B cell (primary cell): Measurements from ENCODE around the gene WIPF1. TPM values are rescaled to one million over a fixed set of nuclear protein-coding genes. Genes with fewer than 3 reads are reported as not detected.

Experiments used
- ATAC-seq: fragments of 200-7000 bp; cut with Tn5 transposase; one replicate; pipeline ENCODE4 v1.10.0; 2021; ENCODE audit warnings: low read depth, mild to moderate bottlenecking, moderate number of reproducible peaks, moderate library complexity
- CTCF ChIA-PET: fragments of 350-600 bp; sonication (Branson Sonifier 250); formaldehyde crosslinking; loops from one replicate; lab custom pipeline; 2021; ENCODE audit warnings: antibody characterized with exemption, inconsistent platforms; lab: Charles Lee
- POLR2A ChIA-PET: fragments of 350-600 bp; sonication (Branson Sonifier 250); formaldehyde crosslinking; loops from one replicate; lab custom pipeline; 2021; ENCODE audit warnings: antibody characterized with exemption; lab: Charles Lee
- DNase-seq: peaks from one replicate; pipeline ENCODE4 v3.0.0; 2013
- H2AFZ ChIP-seq: 2 replicates; pipeline ENCODE4 v1.6.1; 2012; ENCODE audit warnings: mild to moderate bottlenecking, low read depth, low read length; ENCODE audit not compliant: insufficient read depth, poor library complexity, severe bottlenecking
- H3K27ac ChIP-seq, 2 donors: 1 replicate in 1 of 2; 2 replicates in 1 of 2; pipeline ENCODE4 v1.5.1; 2012 to 2013; ENCODE audit warnings: low read length in 2 of 2, mild to moderate bottlenecking in 2 of 2, moderate library complexity in 1 of 2
- H3K27me3 ChIP-seq, 4 experiments: fragments of 200-600 bp in 1 of 4; sonication (generic) in 1 of 4; replicated peaks in 1 of 4; 1 replicate in 2 of 4; 2 replicates in 2 of 4; pipeline versions ENCODE4 v1.6.1 to v1.7.0; 2013 to 2016; ENCODE audit warnings: low read length in 3 of 4, mild to moderate bottlenecking in 2 of 4, mixed read lengths in 1 of 4, moderate library complexity in 1 of 4; ENCODE audit not compliant: insufficient read depth in 4 of 4, control insufficient read depth in 3 of 4; ENCODE audit errors: control extremely low read depth in 1 of 4
- H3K36me3 ChIP-seq, 2 experiments: replicated peaks in 1 of 2; 1 replicate in 1 of 2; 2 replicates in 1 of 2; pipeline versions ENCODE4 v1.6.1 to v1.7.1; 2013; ENCODE audit warnings: low read length in 1 of 2; ENCODE audit not compliant: insufficient read depth in 2 of 2, control insufficient read depth in 1 of 2; ENCODE audit errors: control extremely low read depth in 1 of 2, extremely low read depth in 1 of 2
- H3K4me1 ChIP-seq, 2 donors: fragments of 200-600 bp in 1 of 2; sonication (generic) in 1 of 2; 1 replicate in 1 of 2; 2 replicates in 1 of 2; pipeline versions ENCODE4 v1.5.1 to v1.6.1; 2013 to 2017; ENCODE audit warnings: low read length in 2 of 2; ENCODE audit not compliant: control insufficient read depth in 2 of 2, insufficient read depth in 2 of 2
- H3K4me2 ChIP-seq: replicated peaks from 2 replicates; pipeline ENCODE3; 2012; ENCODE audit warnings: mild to moderate bottlenecking, low read depth, low read length; ENCODE audit not compliant: poor library complexity, severe bottlenecking
- H3K4me3 ChIP-seq, 5 experiments: fragments of 200-600 bp in 1 of 5; sonication (generic) in 1 of 5; 1 replicate in 3 of 5; 2 replicates in 2 of 5; pipeline versions ENCODE4 v1.5.1 to v1.7.0; 2011 to 2016; ENCODE audit warnings: low read length in 4 of 5, mild to moderate bottlenecking in 4 of 5, low read depth in 2 of 5, control low read depth in 1 of 5, moderate library complexity in 1 of 5; ENCODE audit not compliant: insufficient read depth in 1 of 5; ENCODE audit errors: control extremely low read depth in 1 of 5, extremely low read depth in 1 of 5
- H3K79me2 ChIP-seq: fragments of 200-600 bp; sonication (generic); one replicate; pipeline ENCODE4 v1.6.0; 2016; ENCODE audit warnings: low read length; ENCODE audit not compliant: control insufficient read depth, insufficient read depth
- H3K9ac ChIP-seq: fragments of 200-600 bp; sonication (generic); 2 replicates; pipeline ENCODE4 v1.6.1; 2017; ENCODE audit warnings: mild to moderate bottlenecking, low read length, moderate library complexity
- H3K9me3 ChIP-seq, 3 donors: one replicate each; pipeline versions ENCODE4 v1.6.1 to v1.7.1; 2013; ENCODE audit warnings: low read length in 2 of 3; ENCODE audit not compliant: control insufficient read depth in 2 of 3, insufficient read depth in 1 of 3; ENCODE audit errors: control extremely low read depth in 1 of 3
- H4K20me1 ChIP-seq: 2 replicates; pipeline ENCODE4 v1.6.0; 2012; ENCODE audit warnings: mild to moderate bottlenecking, low read length; ENCODE audit not compliant: insufficient read depth, control insufficient read depth, poor library complexity, severe bottlenecking
- H3K27ac Mint-ChIP-seq: one replicate; pipeline ENCODE4 v1.8.0; 2021; ENCODE audit warnings: mixed read lengths
- H3K27me3 Mint-ChIP-seq: one replicate; pipeline ENCODE4 v1.8.0; 2021; ENCODE audit warnings: mixed read lengths
- H3K4me1 Mint-ChIP-seq: one replicate; pipeline ENCODE4 v1.8.0; 2021; ENCODE audit warnings: mixed read lengths
- H3K4me3 Mint-ChIP-seq: one replicate; pipeline ENCODE4 v1.8.0; 2021; ENCODE audit warnings: mixed read lengths
- H3K9me3 Mint-ChIP-seq: one replicate; pipeline ENCODE4 v1.8.0; 2022; ENCODE audit warnings: mixed read lengths; ENCODE audit not compliant: insufficient read depth
- CTCF ChIP-seq: fragments of 200-600 bp; IDR thresholded peaks from one replicate; pipeline ENCODE4 v1.8.0; 2022; ENCODE audit warnings: antibody characterized with exemption, mild to moderate bottlenecking
- EZH2 ChIP-seq: IDR thresholded peaks from 2 replicates; pipeline ENCODE4 v1.6.1; 2012; ENCODE audit warnings: borderline replicate concordance, low read depth, mild to moderate bottlenecking, moderate library complexity, low read length; ENCODE audit not compliant: insufficient read depth, poor library complexity, severe bottlenecking
- WGBS: methylation state at CpG from one replicate; pipeline ENCODE4 v1.1.5; 2013; ENCODE audit warnings: missing lambda C conversion rate; ENCODE audit not compliant: insufficient coverage; 5-methylcytosine and 5-hydroxymethylcytosine counted together
- intact Hi-C: fragments of 100-400 bp; cut with micrococcal nuclease; formaldehyde crosslinking; loops from one replicate; pipeline ENCODE4 v1.10.0; 2022
- polyA plus RNA-seq: library from polyadenylated mRNA; depleted of rRNA; stranded (reverse); fragments of >200 nt; gene quantifications from 2 replicates; pipeline ENCODE4 v1.2.3, GENCODE V29; 2012
- total RNA-seq, 2 donors: library from RNA; stranded (reverse); fragments of 120-200 nt in 1 of 2; gene quantifications; 1 replicate in 1 of 2; 2 replicates in 1 of 2; pipeline versions ENCODE4 v1.2.3 to v1.2.4, GENCODE V29; 2013 to 2022

Gene WIPF1
- total and polyA plus RNA-seq, 2 donors (not counting 1 experiment from before 2014, with no cell fraction given), result 137 to 390 TPM

DNA sequence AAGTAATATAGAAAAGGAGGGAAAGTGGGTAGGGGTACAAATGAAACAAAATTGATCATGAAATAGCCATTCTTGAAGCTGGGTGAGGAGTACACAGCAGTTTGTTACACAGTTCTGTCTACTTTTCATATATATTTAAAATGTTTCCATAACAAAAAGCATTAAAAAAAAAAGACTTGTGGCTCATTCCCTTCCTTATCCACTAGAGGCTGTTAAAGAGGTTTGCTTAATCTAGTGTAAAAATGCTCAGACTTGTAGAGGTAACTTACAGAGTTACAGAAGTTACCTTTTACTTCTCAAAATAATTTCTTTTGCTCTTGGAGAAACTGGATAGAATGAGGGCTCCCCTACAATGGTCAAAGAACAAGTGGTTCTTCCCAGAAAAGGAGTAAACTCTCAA, 8.1 kb upstream of the WIPF1 start:
- no peaks in the 10 kb centered on the region for H4K20me1 ChIP-seq
- peaks cover 95% of the 10 kb centered on the region for H3K79me2 ChIP-seq
- H3K27me3 ChIP-seq, result no peaks in the 10 kb centered on the region
- no peak overlapping the region for H3K9ac ChIP-seq
- peaks cover 85% of the 10 kb centered on the region for H3K4me1 Mint-ChIP-seq
- peaks cover 69 to 74% of the 10 kb centered on the region in 2 donors for H3K4me1 ChIP-seq
- DNase-seq (peak; percentile 44), ATAC-seq (no peak)
- TF ChIP-seq EZH2 (no peak), CTCF (peak; percentile 77)
- no peaks in the 10 kb centered on the region for H3K9me3 ChIP-seq
- no peak overlapping the region for H2AFZ ChIP-seq
- ChIA-PET POLR2A (interaction anchor here (0.6 kb wide), 1 partner anchor 8 kb away, joined by 3 read pairs; the partner anchor contains the start of gene WIPF1), CTCF (interaction anchor here (0.8 to 24.3 kb wide), 7 partner anchors 10 to 90 kb away, joined by 3 to 384 read pairs (median 5); no protein-coding TSS in a partner anchor)
- peak overlapping the region; percentile 53 for H3K27ac Mint-ChIP-seq
- intact Hi-C loops, result loop anchor here (1.0 kb wide), 1 partner anchor 12 kb away; no protein-coding TSS in a partner anchor
- no peak overlapping the region for H3K4me2 ChIP-seq
- no peak overlapping the region for H3K4me3 Mint-ChIP-seq
- H3K9me3 Mint-ChIP-seq, result no peaks in the 10 kb centered on the region
- peaks cover 2 to 17% of the 10 kb centered on the region in 2 experiments for H3K36me3 ChIP-seq
- no peaks in the 10 kb centered on the region for H3K27me3 Mint-ChIP-seq
- peak overlapping the region in 1 of 2 donors; percentile 94 for H3K27ac ChIP-seq
- no peak overlapping the region for H3K4me3 ChIP-seq

DNA sequence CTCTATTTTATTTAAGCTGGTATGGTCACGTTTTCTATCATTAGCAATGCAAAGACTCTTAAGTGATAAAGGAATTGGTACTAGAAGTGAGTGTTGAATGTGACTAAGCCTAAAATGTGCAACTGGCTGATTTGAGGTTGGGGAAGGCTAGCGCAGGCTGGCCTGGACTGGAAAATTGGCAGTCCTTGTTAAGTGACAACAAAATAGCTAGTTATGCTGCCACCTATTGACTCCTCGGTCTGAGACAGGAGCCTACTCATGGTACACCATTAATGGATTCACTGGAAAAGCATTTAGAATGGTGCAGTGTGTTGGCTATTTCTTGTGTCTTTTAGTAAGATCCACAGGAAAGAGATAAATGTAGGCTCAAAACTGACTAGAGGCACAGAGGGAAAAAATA, 5.7 kb upstream of the WIPF1 start:
- intact Hi-C loops, result loop anchor here (1.0 kb wide), 2 partner anchors 25 to 141 kb away; no protein-coding TSS in a partner anchor
- no peaks in the 10 kb centered on the region for H4K20me1 ChIP-seq
- peaks cover 69 to 74% of the 10 kb centered on the region in 2 donors for H3K4me1 ChIP-seq
- no peak overlapping the region for H3K9ac ChIP-seq
- Mint-ChIP-seq H3K4me3 (no peak overlapping the region), H3K27me3 (no peaks in the 10 kb centered on the region), H3K9me3 (no peaks in the 10 kb centered on the region), H3K4me1 (peaks cover 86% of the 10 kb centered on the region), H3K27ac (peak overlapping the region; percentile 71)
- H3K27me3 ChIP-seq, result no peaks in the 10 kb centered on the region
- ChIA-PET POLR2A (no interaction called here), CTCF (interaction anchor here (1.0 to 24.3 kb wide), 21 partner anchors 9 to 144 kb away, joined by 3 to 384 read pairs (median 6); no protein-coding TSS in a partner anchor)
- H3K27ac ChIP-seq, result peak overlapping the region in 1 of 2 donors; percentile 8
- no peaks in the 10 kb centered on the region for H3K9me3 ChIP-seq
- peaks cover 0 to 12% of the 10 kb centered on the region in 2 experiments for H3K36me3 ChIP-seq
- peak; percentile 71 for TF ChIP-seq CTCF
- no peak for TF ChIP-seq EZH2
- no peak overlapping the region for H3K4me3 ChIP-seq
- H3K4me2 ChIP-seq, result peak overlapping the region; percentile 11
- H2AFZ ChIP-seq, result no peak overlapping the region
- DNase-seq (peak; percentile 69), ATAC-seq (no peak)
- 27% methylated on average over 2 of the region's 3 CpGs for WGBS
- peaks cover 91% of the 10 kb centered on the region for H3K79me2 ChIP-seq
